SK-N-SH treated with all-trans-retinoic acid at 6 μM for 48 hours (cell line): ENCODE results near the gene FBXL17.

Source experiments
- ATAC-seq: fragments of 200-7000 bp; cut with Tn5 transposase; 3 replicates; pipeline ENCODE4 v1.9.1; 2020; ENCODE audit warnings: mild to moderate bottlenecking, moderate library complexity
- GLIS3 ChIP-seq: fragments of 250-450 bp; sonication (Bioruptor Pico); IDR thresholded peaks from 2 replicates; pipeline ENCODE4 v1.5.0; 2020; ENCODE audit warnings: mild to moderate bottlenecking, moderate library complexity
- ISL1 ChIP-seq: fragments of 250-450 bp; sonication (Bioruptor Pico); IDR thresholded peaks from 2 replicates; pipeline ENCODE4 v2.1.2; 2022; ENCODE audit warnings: mild to moderate bottlenecking, moderate library complexity
- OSR1 ChIP-seq: fragments of 250-450 bp; sonication (Bioruptor Pico); IDR thresholded peaks from 2 replicates; pipeline ENCODE4 v1.8.0; 2022; ENCODE audit warnings: moderate library complexity, mild to moderate bottlenecking, inconsistent platforms
- PATZ1 ChIP-seq: fragments of 250-450 bp; sonication (Bioruptor Pico); IDR thresholded peaks from 2 replicates; pipeline ENCODE4 v1.8.0; 2020; ENCODE audit warnings: mild to moderate bottlenecking, moderate library complexity, borderline replicate concordance
- POU6F1 ChIP-seq: fragments of 250-450 bp; sonication (Bioruptor Pico); IDR thresholded peaks from 2 replicates; pipeline ENCODE4 v1.8.0; 2021; ENCODE audit warnings: low read depth, mild to moderate bottlenecking, moderate library complexity, borderline replicate concordance
- RARB ChIP-seq: fragments of 250-450 bp; sonication (Bioruptor Pico); IDR thresholded peaks from 2 replicates; pipeline ENCODE4 v1.8.0; 2021; ENCODE audit warnings: mild to moderate bottlenecking, moderate library complexity
- SNAI2 ChIP-seq: fragments of 250-450 bp; sonication (Bioruptor Pico); IDR thresholded peaks from 2 replicates; pipeline ENCODE4 v1.5.0; 2020; ENCODE audit warnings: mild to moderate bottlenecking, moderate library complexity
- TCF4 ChIP-seq: fragments of 250-450 bp; sonication (Bioruptor Pico); IDR thresholded peaks from 2 replicates; pipeline ENCODE4 v1.8.0; 2021; ENCODE audit warnings: mild to moderate bottlenecking, moderate library complexity, borderline replicate concordance
- TOX ChIP-seq: fragments of 250-450 bp; sonication (Bioruptor Pico); IDR thresholded peaks from 2 replicates; pipeline ENCODE4 v1.8.0; 2021; ENCODE audit warnings: mild to moderate bottlenecking, moderate library complexity, borderline replicate concordance
- ZC3H10 ChIP-seq: fragments of 250-450 bp; sonication (Bioruptor Pico); IDR thresholded peaks from 2 replicates; pipeline ENCODE4 v1.5.1; 2021; ENCODE audit warnings: mild to moderate bottlenecking, moderate library complexity
- ZFP30 ChIP-seq: fragments of 450-650 bp; formaldehyde crosslinking; IDR thresholded peaks from 2 replicates; pipeline ENCODE4 v1.5.0; 2022; ENCODE audit warnings: mild to moderate bottlenecking, moderate library complexity
- ZNF565 ChIP-seq: fragments of 450-650 bp; formaldehyde crosslinking; conservative IDR thresholded peaks from 2 replicates; pipeline ENCODE4 v1.5.0; 2020; ENCODE audit warnings: low read depth, mild to moderate bottlenecking, moderate library complexity
- ZNF70 ChIP-seq: fragments of 450-650 bp; formaldehyde crosslinking; IDR thresholded peaks from 2 replicates; pipeline ENCODE4 v1.5.0; 2020; ENCODE audit warnings: mild to moderate bottlenecking, moderate library complexity
- ZNF8 ChIP-seq: fragments of 450-650 bp; formaldehyde crosslinking; IDR thresholded peaks from 2 replicates; pipeline ENCODE4 v1.5.0; 2020; ENCODE audit warnings: mild to moderate bottlenecking, moderate library complexity
- TF ChIP-seq, protein P1 (sequence below): fragments of 250-450 bp; sonication (Bioruptor Pico); IDR thresholded peaks from 2 replicates; pipeline ENCODE4 v1.5.0; 2020; ENCODE audit warnings: mild to moderate bottlenecking, moderate library complexity

Gene FBXL17

DNA sequence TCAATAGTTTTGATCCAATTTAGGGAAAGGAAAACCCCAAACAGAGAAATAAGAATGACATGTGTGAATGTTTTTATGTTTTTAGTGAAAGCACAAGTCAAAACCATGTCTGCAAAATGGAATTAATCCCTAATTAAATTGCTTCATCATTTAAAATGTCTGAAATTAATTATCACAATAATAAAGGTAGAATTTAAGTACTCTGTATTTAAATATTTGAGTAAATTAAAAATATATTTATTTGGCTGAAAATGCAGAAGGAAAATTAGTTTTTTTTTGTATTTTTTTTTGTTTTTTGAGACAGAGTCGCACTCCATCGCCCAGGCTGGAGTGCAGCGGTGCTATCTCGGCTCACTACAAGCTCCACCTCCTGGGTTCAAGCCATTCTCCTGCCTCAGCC, 380.7 kb downstream of the FBXL17 start (continued):
- TF ChIP-seq, protein P1, sequence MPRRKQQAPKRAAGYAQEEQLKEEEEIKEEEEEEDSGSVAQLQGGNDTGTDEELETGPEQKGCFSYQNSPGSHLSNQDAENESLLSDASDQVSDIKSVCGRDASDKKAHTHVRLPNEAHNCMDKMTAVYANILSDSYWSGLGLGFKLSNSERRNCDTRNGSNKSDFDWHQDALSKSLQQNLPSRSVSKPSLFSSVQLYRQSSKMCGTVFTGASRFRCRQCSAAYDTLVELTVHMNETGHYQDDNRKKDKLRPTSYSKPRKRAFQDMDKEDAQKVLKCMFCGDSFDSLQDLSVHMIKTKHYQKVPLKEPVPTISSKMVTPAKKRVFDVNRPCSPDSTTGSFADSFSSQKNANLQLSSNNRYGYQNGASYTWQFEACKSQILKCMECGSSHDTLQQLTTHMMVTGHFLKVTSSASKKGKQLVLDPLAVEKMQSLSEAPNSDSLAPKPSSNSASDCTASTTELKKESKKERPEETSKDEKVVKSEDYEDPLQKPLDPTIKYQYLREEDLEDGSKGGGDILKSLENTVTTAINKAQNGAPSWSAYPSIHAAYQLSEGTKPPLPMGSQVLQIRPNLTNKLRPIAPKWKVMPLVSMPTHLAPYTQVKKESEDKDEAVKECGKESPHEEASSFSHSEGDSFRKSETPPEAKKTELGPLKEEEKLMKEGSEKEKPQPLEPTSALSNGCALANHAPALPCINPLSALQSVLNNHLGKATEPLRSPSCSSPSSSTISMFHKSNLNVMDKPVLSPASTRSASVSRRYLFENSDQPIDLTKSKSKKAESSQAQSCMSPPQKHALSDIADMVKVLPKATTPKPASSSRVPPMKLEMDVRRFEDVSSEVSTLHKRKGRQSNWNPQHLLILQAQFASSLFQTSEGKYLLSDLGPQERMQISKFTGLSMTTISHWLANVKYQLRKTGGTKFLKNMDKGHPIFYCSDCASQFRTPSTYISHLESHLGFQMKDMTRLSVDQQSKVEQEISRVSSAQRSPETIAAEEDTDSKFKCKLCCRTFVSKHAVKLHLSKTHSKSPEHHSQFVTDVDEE (CRISPR knock-in tag) = no peak

DNA sequence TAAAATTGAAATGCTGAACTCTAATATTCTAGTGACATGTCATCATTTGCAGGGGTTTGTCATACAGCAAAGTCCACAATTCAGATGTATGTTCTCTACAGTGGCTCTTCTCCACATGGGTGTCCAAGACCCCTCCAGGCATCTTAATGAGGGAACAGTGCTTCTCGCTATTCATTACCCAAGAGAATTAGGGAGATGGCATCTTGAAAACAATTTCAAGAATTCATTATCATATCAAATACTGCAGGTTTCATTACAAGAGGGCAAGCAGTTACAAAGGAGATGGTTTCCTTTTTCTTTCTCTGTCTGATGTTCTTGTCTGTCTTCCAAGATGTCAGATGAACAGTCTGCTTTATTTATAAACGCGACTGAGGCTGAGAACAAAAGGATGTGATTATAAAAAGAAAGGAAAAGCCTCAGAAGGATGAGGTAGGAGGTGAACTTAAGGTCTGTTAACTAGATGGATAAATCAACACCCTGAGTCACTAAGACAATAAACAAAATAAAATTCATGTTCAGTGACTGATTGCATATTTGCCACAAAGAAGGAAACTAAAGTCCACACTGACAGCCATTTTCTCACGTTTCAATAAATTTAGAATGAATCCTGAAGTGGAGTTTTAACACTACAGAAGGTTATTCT, 384.4 kb downstream of the FBXL17 start:
- TF ChIP-seq ISL1 (CRISPR knock-in tag) (peak; percentile 44), GLIS3 (CRISPR knock-in tag) (no peak), ZNF8 (CRISPR knock-in tag) (no peak), ZNF70 (peak; percentile 73; the same call in 1 of the 2 replicates)
- TF ChIP-seq, all 23 proteins: peak for 2
- no peak for ATAC-seq

GRCh38 chr5:107993341-107993740, 388.6 kb downstream of the FBXL17 start:
- no peak for TF ChIP-seq ZC3H10 (CRISPR knock-in tag)
- TF ChIP-seq ZFP30 (CRISPR knock-in tag) = no peak
- no peak for TF ChIP-seq PATZ1
- TF ChIP-seq ZNF565 (CRISPR knock-in tag) = no peak
- no peak for TF ChIP-seq GLIS3 (CRISPR knock-in tag)
- TF ChIP-seq POU6F1 (CRISPR knock-in tag) = no peak
- TF ChIP-seq SNAI2 = no peak
- TF ChIP-seq, protein P1 (CRISPR knock-in tag) = no peak
- TF ChIP-seq TOX (CRISPR knock-in tag) = no peak
- no peak for ATAC-seq

- ATAC-seq = no peak
- TF ChIP-seq TCF4 (CRISPR knock-in tag) = no peak
- no peak for TF ChIP-seq PATZ1
- no peak for TF ChIP-seq ZNF8 (CRISPR knock-in tag)
- TF ChIP-seq RARB (CRISPR knock-in tag) = no peak
- no peak for TF ChIP-seq GLIS3 (CRISPR knock-in tag)
- TF ChIP-seq OSR1 (CRISPR knock-in tag) = no peak
These were observed 390.8 kb downstream of the FBXL17 start for GRCh38 chr5:107990881-107991810.
